Lower leg skin (tissue), 3 donors: ENCODE measurements around the gene JSRP1.

Source experiments
- POLR2A ChIP-seq, 2 donors: fragments of 450-650 bp; IDR thresholded peaks; one replicate each; pipeline ENCODE4 v1.6.1; 2016 to 2017; ENCODE audit warnings: antibody characterized with exemption in 2 of 2, mild to moderate bottlenecking in 1 of 2, moderate library complexity in 1 of 2
- TF ChIP-seq, protein P1 (sequence below), 3 donors: fragments of 450-650 bp; IDR thresholded peaks; one replicate each; pipeline ENCODE4 v1.5.1; 2016; ENCODE audit warnings: antibody characterized with exemption in 3 of 3, mild to moderate bottlenecking in 3 of 3, moderate library complexity in 2 of 3

DNA sequence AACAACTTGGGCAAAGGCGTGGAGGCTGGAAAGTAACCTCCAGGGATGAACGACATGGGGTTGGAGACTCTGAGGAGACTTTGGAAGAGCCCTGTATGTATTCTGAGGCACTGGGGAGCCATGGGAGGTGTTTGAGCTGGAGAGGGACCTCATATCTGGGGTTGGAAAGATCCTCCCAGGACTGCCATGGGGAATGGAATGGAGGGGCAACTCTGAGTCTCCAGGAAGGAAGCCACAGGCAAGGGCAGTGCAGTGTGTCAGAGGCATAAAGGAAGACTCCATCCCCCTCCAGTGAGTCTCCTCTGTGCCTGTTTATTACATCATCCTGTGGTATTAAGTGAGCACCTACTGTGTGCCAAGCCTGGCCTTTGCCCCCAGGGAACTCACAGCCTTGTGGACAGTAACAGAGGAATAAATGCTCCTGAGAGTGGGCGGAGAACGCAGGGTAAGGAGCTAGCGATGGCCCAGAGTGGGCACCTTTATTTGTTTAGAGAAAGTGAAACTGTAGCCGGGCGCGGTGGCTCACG, 18.0 kb upstream of the JSRP1 start:
- TF ChIP-seq, protein P1, sequence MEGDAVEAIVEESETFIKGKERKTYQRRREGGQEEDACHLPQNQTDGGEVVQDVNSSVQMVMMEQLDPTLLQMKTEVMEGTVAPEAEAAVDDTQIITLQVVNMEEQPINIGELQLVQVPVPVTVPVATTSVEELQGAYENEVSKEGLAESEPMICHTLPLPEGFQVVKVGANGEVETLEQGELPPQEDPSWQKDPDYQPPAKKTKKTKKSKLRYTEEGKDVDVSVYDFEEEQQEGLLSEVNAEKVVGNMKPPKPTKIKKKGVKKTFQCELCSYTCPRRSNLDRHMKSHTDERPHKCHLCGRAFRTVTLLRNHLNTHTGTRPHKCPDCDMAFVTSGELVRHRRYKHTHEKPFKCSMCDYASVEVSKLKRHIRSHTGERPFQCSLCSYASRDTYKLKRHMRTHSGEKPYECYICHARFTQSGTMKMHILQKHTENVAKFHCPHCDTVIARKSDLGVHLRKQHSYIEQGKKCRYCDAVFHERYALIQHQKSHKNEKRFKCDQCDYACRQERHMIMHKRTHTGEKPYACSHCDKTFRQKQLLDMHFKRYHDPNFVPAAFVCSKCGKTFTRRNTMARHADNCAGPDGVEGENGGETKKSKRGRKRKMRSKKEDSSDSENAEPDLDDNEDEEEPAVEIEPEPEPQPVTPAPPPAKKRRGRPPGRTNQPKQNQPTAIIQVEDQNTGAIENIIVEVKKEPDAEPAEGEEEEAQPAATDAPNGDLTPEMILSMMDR (IDR thresholded peaks at IDR 0.05), result no peak
- no peak for TF ChIP-seq POLR2A (IDR thresholded peaks at IDR 0.05)
